NCI-H1092 (cell line): ENCODE measurements around the gene DDI1.

Experiments used
- DNase-seq: peaks from one replicate; lab custom pipeline; 2025; lab: John Stamatoyannopoulos, UW

Gene DDI1

GRCh38 chr11:104036588-104036987 is at the start of gene DDI1:
TSS of gene DDI1 (plus strand) at chr11:104036640. CDS start at chr11:104036823, 183 bp downstream.
- DNase-seq = no peak

GRCh38 chr11:103987629-103988594 is 48.5 kb upstream of the DDI1 start:
- no peak for DNase-seq

GRCh38 chr11:103988595-103988969 is 47.9 kb upstream of the DDI1 start:
- no peak for DNase-seq

GRCh38 chr11:103993507-103993906 is 42.9 kb upstream of the DDI1 start:
- no peak for DNase-seq

GRCh38 chr11:103994094-103994493 is 42.3 kb upstream of the DDI1 start:
- DNase-seq = no peak

GRCh38 chr11:103994518-103994917 is 41.9 kb upstream of the DDI1 start:
- no peak for DNase-seq

GRCh38 chr11:103995896-103996295 is 40.5 kb upstream of the DDI1 start:
- no peak for DNase-seq

- no peak for DNase-seq
These were observed 39.4 kb upstream of the DDI1 start for GRCh38 chr11:103997082-103997481.

- no peak for DNase-seq
These were observed 37.5 kb upstream of the DDI1 start for GRCh38 chr11:103998826-103999508.

GRCh38 chr11:104000798-104001197 is 35.6 kb upstream of the DDI1 start:
- DNase-seq = no peak

GRCh38 chr11:104001561-104002056 is 34.8 kb upstream of the DDI1 start:
- no peak for DNase-seq

GRCh38 chr11:104003491-104003890 is 32.9 kb upstream of the DDI1 start:
- DNase-seq = no peak

GRCh38 chr11:104005234-104005855 is 31.1 kb upstream of the DDI1 start:
- no peak for DNase-seq

- no peak for DNase-seq
These were observed 26.7 kb upstream of the DDI1 start for GRCh38 chr11:104009744-104010143.

GRCh38 chr11:104011044-104011443 is 25.4 kb upstream of the DDI1 start:
- no peak for DNase-seq

- DNase-seq = no peak
These were observed 20.6 kb upstream of the DDI1 start for GRCh38 chr11:104015649-104016415.

GRCh38 chr11:104024572-104024971 is 11.9 kb upstream of the DDI1 start:
- no peak for DNase-seq

GRCh38 chr11:104028476-104029263 is 7.8 kb upstream of the DDI1 start:
- DNase-seq = no peak

- DNase-seq = no peak
These were observed 3.3 kb upstream of the DDI1 start for GRCh38 chr11:104033134-104033533.

GRCh38 chr11:104033561-104033960 is 2.9 kb upstream of the DDI1 start:
- DNase-seq = no peak

- no peak for DNase-seq
These were observed 555 bp downstream of the DDI1 start for GRCh38 chr11:104036995-104037394.
